CD4-positive, alpha-beta T cell (primary cell): ENCODE data around the gene TGM4. TPM values are rescaled to one million over a fixed set of nuclear protein-coding genes. Genes with fewer than 3 reads are reported as not detected.
"Not testable (repeated sequence)": the region's sequence is repeated elsewhere in the genome, so short reads cannot be mapped to it uniquely, and the experiment has no call there.

ENCODE experiments used
- ATAC-seq: fragments of 200-7000 bp; cut with Tn5 transposase; one replicate; pipeline ENCODE4 v1.10.0; 2022; ENCODE audit warnings: mild to moderate bottlenecking; ENCODE audit not compliant: poor library complexity
- CTCF ChIA-PET: fragments of 350-600 bp; sonication (Branson Sonifier 250); formaldehyde crosslinking; loops from one replicate; lab custom pipeline; 2021; ENCODE audit warnings: antibody characterized with exemption, inconsistent platforms; lab: Charles Lee
- POLR2A ChIA-PET: fragments of 350-600 bp; sonication (Branson Sonifier 250); formaldehyde crosslinking; loops from one replicate; lab custom pipeline; 2021; ENCODE audit warnings: antibody characterized with exemption, inconsistent platforms; lab: Charles Lee
- DNase-seq, 14 experiments: peaks; one replicate each; pipeline ENCODE4 v3.0.0-alpha.2; 2013 to 2020; ENCODE audit warnings: mixed read lengths in 2 of 14
- H3K27ac ChIP-seq, 2 donors: one replicate each; pipeline versions ENCODE4 v1.5.1 to v1.7.0; 2013; ENCODE audit warnings: low read length in 2 of 2, low read depth in 1 of 2, mild to moderate bottlenecking in 1 of 2
- H3K27me3 ChIP-seq, 2 experiments: 1 replicate in 1 of 2; 2 replicates in 1 of 2; pipeline versions ENCODE4 v1.6.1 to v1.7.0; 2013; ENCODE audit warnings: low read length in 2 of 2, control low read depth in 1 of 2, mild to moderate bottlenecking in 1 of 2, moderate library complexity in 1 of 2; ENCODE audit not compliant: insufficient read depth in 2 of 2, control insufficient read depth in 1 of 2
- H3K36me3 ChIP-seq: one replicate; pipeline ENCODE4 v1.6.1; 2013; ENCODE audit warnings: low read length, control low read depth; ENCODE audit not compliant: insufficient read depth
- H3K4me1 ChIP-seq: one replicate; pipeline ENCODE4 v1.6.1; 2013; ENCODE audit warnings: low read length, control low read depth; ENCODE audit not compliant: insufficient read depth
- H3K4me3 ChIP-seq: one replicate; pipeline ENCODE4 v1.5.1; 2013; ENCODE audit warnings: mild to moderate bottlenecking, low read length, moderate library complexity
- H3K9me3 ChIP-seq, 2 experiments: 1 replicate in 1 of 2; 2 replicates in 1 of 2; pipeline versions ENCODE4 v1.6.1 to v1.7.0; 2013; ENCODE audit warnings: low read length in 2 of 2, mild to moderate bottlenecking in 2 of 2, control low read depth in 1 of 2, moderate library complexity in 1 of 2; ENCODE audit not compliant: control insufficient read depth in 1 of 2, insufficient read depth in 1 of 2
- H3K27ac Mint-ChIP-seq: one replicate; pipeline ENCODE4 v1.8.0; 2020; ENCODE audit warnings: mixed read lengths
- H3K27me3 Mint-ChIP-seq: one replicate; pipeline ENCODE4 v1.8.0; 2021; ENCODE audit warnings: mixed read lengths
- H3K36me3 Mint-ChIP-seq: one replicate; pipeline ENCODE4 v1.8.0; 2021; ENCODE audit warnings: low read depth, mixed read lengths
- H3K4me1 Mint-ChIP-seq: one replicate; pipeline ENCODE4 v1.8.0; 2021; ENCODE audit warnings: low read depth, mixed read lengths
- H3K4me3 Mint-ChIP-seq: one replicate; pipeline ENCODE4 v1.8.0; 2020; ENCODE audit warnings: mild to moderate bottlenecking, mixed read lengths
- H3K9me3 Mint-ChIP-seq: one replicate; pipeline ENCODE4 v1.8.0; 2020; ENCODE audit warnings: mixed read lengths
- CTCF ChIP-seq: fragments of 200-600 bp; IDR thresholded peaks from one replicate; pipeline ENCODE4 v1.8.0; 2022; ENCODE audit warnings: antibody characterized with exemption, mild to moderate bottlenecking
- intact Hi-C, 2 experiments: fragments of 100-400 bp; cut with DNase I in 1 of 2; cut with micrococcal nuclease in 1 of 2; formaldehyde crosslinking; loops; one replicate each; pipeline versions ENCODE4 v1.15.1 to v1.9.0; 2023 to 2025; cut with DNase I, micrococcal nuclease
- total RNA-seq, 174 experiments: library from RNA in 2 of 174; stranded (reverse) in 2 of 174; gene quantifications; one replicate each; pipeline ENCODE4 v1.2.3 and lab custom pipeline; 2021 to 2026

The TGM4 gene
- total RNA-seq, 2 experiments from 2014 or later = not detected

GRCh38 chr3:44845528-44846520 lies 28.6 kb upstream of the TGM4 start:
- POLR2A ChIA-PET = interaction anchor here (0.6 kb wide), 1 partner anchor 209 kb away, joined by 3 read pairs; no protein-coding TSS in a partner anchor

GRCh38 chr3:44848634-44849033 lies 25.8 kb upstream of the TGM4 start:
- TF ChIP-seq CTCF = no peak
- Mint-ChIP-seq H3K9me3 (no peaks in the 10 kb centered on the region), H3K4me1 (no peaks in the 10 kb centered on the region), H3K27ac (no peak overlapping the region), H3K4me3 (no peak overlapping the region), H3K27me3 (no peaks in the 10 kb centered on the region), H3K36me3 (no peaks in the 10 kb centered on the region)
- ATAC-seq (no peak), DNase-seq (no peak)
- no peaks in the 10 kb centered on the region for H3K27me3 ChIP-seq
- no peak overlapping the region for H3K27ac ChIP-seq
- ChIA-PET POLR2A (no interaction called here), CTCF (interaction anchor here (0.6 kb wide), 1 partner anchor 58 kb away, joined by 3 read pairs; no protein-coding TSS in a partner anchor)
- H3K36me3 ChIP-seq = no peaks in the 10 kb centered on the region
- no peaks in the 10 kb centered on the region for H3K9me3 ChIP-seq
- H3K4me3 ChIP-seq = no peak overlapping the region
- intact Hi-C loops = no loop called here
- no peaks in the 10 kb centered on the region for H3K4me1 ChIP-seq

More at GRCh38 chr3:44845528-44846520, 28.6 kb upstream of the TGM4 start:
- H3K36me3 Mint-ChIP-seq = no peaks in the 10 kb centered on the region
- Histone ChIP-seq H3K9me3 (no peaks in the 10 kb centered on the region), H3K4me1 (no peaks in the 10 kb centered on the region), H3K27ac (no peak overlapping the region), H3K36me3 (no peaks in the 10 kb centered on the region), H3K27me3 (no peaks in the 10 kb centered on the region), H3K4me3 (no peak overlapping the region)
- H3K4me1 Mint-ChIP-seq = no peaks in the 10 kb centered on the region
- TF ChIP-seq CTCF = no peak
- no peak overlapping the region for H3K27ac Mint-ChIP-seq
- intact Hi-C loops = no loop called here
- no peaks in the 10 kb centered on the region for H3K9me3 Mint-ChIP-seq
- no peaks in the 10 kb centered on the region for H3K27me3 Mint-ChIP-seq
- H3K4me3 Mint-ChIP-seq = no peak overlapping the region
- DNase-seq (no peak), ATAC-seq (no peak)
- CTCF ChIA-PET = interaction anchor here (1.2 kb wide), 1 partner anchor 9 kb away, joined by 3 read pairs; no protein-coding TSS in a partner anchor

GRCh38 chr3:44856663-44857062 lies 17.7 kb upstream of the TGM4 start:
- ATAC-seq, H3K4me3 Mint-ChIP-seq, H3K27ac ChIP-seq, DNase-seq, H3K27ac Mint-ChIP-seq, H3K27me3 ChIP-seq, POLR2A ChIA-PET, H3K36me3 Mint-ChIP-seq, CTCF ChIA-PET, intact Hi-C loops, H3K36me3 ChIP-seq, H3K4me1 Mint-ChIP-seq, H3K9me3 Mint-ChIP-seq, H3K4me3 ChIP-seq, H3K4me1 ChIP-seq, H3K9me3 ChIP-seq, H3K27me3 Mint-ChIP-seq: not testable (repeated sequence)
